ENCODE results near the gene HRK. TPM values are rescaled to one million over a fixed set of nuclear protein-coding genes. Genes with fewer than 3 reads are reported as not detected.

HRK gene
- total RNA-seq, 1 donor from 2014 or later: not detected

- no peaks in the 10 kb centered on the region for H3K9me3 Mint-ChIP-seq (ENCODE audit: unreplicated experiment)
- peaks cover 85% of the 10 kb centered on the region for H3K27me3 Mint-ChIP-seq (ENCODE audit: unreplicated experiment)
- no peak overlapping the region for H3K27ac Mint-ChIP-seq (ENCODE audit: unreplicated experiment)
- no peak for DNase-seq (ENCODE audit: extremely low spot score, unreplicated experiment)
- H3K36me3 Mint-ChIP-seq (ENCODE audit: unreplicated experiment): no peaks in the 10 kb centered on the region
- peak overlapping the region; percentile 81 for H3K4me3 Mint-ChIP-seq (ENCODE audit: unreplicated experiment)
- TF ChIP-seq CTCF (IDR thresholded peaks at IDR 0.05): no peak
- H3K4me1 Mint-ChIP-seq (ENCODE audit: unreplicated experiment): peaks cover 34% of the 10 kb centered on the region
These were observed 926 bp downstream of the HRK start for GRCh38 chr12:116880213-116880816.

GRCh38 chr12:116879509-116880212 lies 1.6 kb downstream of the HRK start:
- no peak for TF ChIP-seq CTCF (IDR thresholded peaks at IDR 0.05)
- Mint-ChIP-seq H3K27ac (ENCODE audit: unreplicated experiment) (no peak overlapping the region), H3K4me3 (ENCODE audit: unreplicated experiment) (peak overlapping the region; percentile 81), H3K27me3 (ENCODE audit: unreplicated experiment) (peaks cover 80% of the 10 kb centered on the region), H3K36me3 (ENCODE audit: unreplicated experiment) (peaks cover 2% of the 10 kb centered on the region), H3K9me3 (ENCODE audit: unreplicated experiment) (peaks cover 2% of the 10 kb centered on the region), H3K4me1 (ENCODE audit: unreplicated experiment) (peaks cover 34% of the 10 kb centered on the region)
- DNase-seq (ENCODE audit: extremely low spot score, unreplicated experiment): no peak

- Mint-ChIP-seq H3K36me3 (ENCODE audit: unreplicated experiment) (peaks cover 5% of the 10 kb centered on the region), H3K4me3 (ENCODE audit: unreplicated experiment) (peak overlapping the region; percentile 72), H3K27me3 (ENCODE audit: unreplicated experiment) (peaks cover 79% of the 10 kb centered on the region), H3K27ac (ENCODE audit: unreplicated experiment) (no peak overlapping the region), H3K9me3 (ENCODE audit: unreplicated experiment) (peaks cover 7% of the 10 kb centered on the region), H3K4me1 (ENCODE audit: unreplicated experiment) (peaks cover 34% of the 10 kb centered on the region)
- DNase-seq (ENCODE audit: extremely low spot score, unreplicated experiment): no peak
- no peak for TF ChIP-seq CTCF (IDR thresholded peaks at IDR 0.05)
These were observed 2.4 kb downstream of the HRK start for GRCh38 chr12:116878567-116879508.

GRCh38 chr12:116876151-116876869 lies 4.9 kb downstream of the HRK start:
- H3K4me1 Mint-ChIP-seq (ENCODE audit: unreplicated experiment): peaks cover 23% of the 10 kb centered on the region
- H3K9me3 Mint-ChIP-seq (ENCODE audit: unreplicated experiment): peaks cover 7% of the 10 kb centered on the region
- no peak for TF ChIP-seq CTCF (IDR thresholded peaks at IDR 0.05)
- no peak for DNase-seq (ENCODE audit: extremely low spot score, unreplicated experiment)
- H3K27me3 Mint-ChIP-seq (ENCODE audit: unreplicated experiment): peaks cover 62% of the 10 kb centered on the region
- peaks cover 5% of the 10 kb centered on the region for H3K36me3 Mint-ChIP-seq (ENCODE audit: unreplicated experiment)
- H3K27ac Mint-ChIP-seq (ENCODE audit: unreplicated experiment): no peak overlapping the region
- no peak overlapping the region for H3K4me3 Mint-ChIP-seq (ENCODE audit: unreplicated experiment)
